Measurements from ENCODE around the gene IGFBP4. TPM values are rescaled to one million over a fixed set of nuclear protein-coding genes. Genes with fewer than 3 reads are reported as not detected.
A peak's percentile ranks its signal among the peaks of the same experiment; 100 is the strongest.

IGFBP4 gene
- total RNA-seq, 4 donors from 2014 or later = 98.4 to 302 (median 166) TPM

- in situ Hi-C loops (cut with MboI; ENCODE audit: low pct_ligation_motif_present in 1 of 4, low pct_unique_long_range_greater_than_20kb in 1 of 4, low sequenced_read_pairs in 3 of 4) (no loop called here), intact Hi-C loops (cut with DNase I; ENCODE audit: low total_unique reads) (no loop called here)
- Histone ChIP-seq H3K4me3 (no peak overlapping the region), H3K36me3 (no peaks in the 10 kb centered on the region), H3K27ac (no peak overlapping the region), H3K9me3 (no peaks in the 10 kb centered on the region), H3K4me1 (peaks cover 3 to 14% (median 9%) of the 10 kb centered on the region in 4 donors), H3K27me3 (no peaks in the 10 kb centered on the region)
- no peak for TF ChIP-seq CTCF (IDR thresholded peaks at IDR 0.05)
- TF ChIP-seq POLR2A (IDR thresholded peaks at IDR 0.05) = no peak
- no peak for TF ChIP-seq POLR2AphosphoS5 (IDR thresholded peaks at IDR 0.05)
- no peak for TF ChIP-seq EP300 (IDR thresholded peaks at IDR 0.05; ENCODE audit: low read depth)
- 97 to 100% methylated on average over 7 of the region's 7 CpGs for WGBS, 2 donors (ENCODE audit: low coverage in 1 of 2)
- no peak for DNase-seq
Measured at GRCh38 chr17:40468560-40468959, 25.3 kb downstream of the IGFBP4 start.

- 91 to 100% methylated on average over 1 to 4 of the region's 4 CpGs for WGBS, 2 donors (ENCODE audit: low coverage in 1 of 2)
- H3K27ac ChIP-seq = peak overlapping the region in 2 of 4 donors; percentile 80 to 85
- peaks cover 11 to 29% (median 18%) of the 10 kb centered on the region in 4 donors for H3K4me1 ChIP-seq
- H3K4me3 ChIP-seq = no peak overlapping the region
- no peaks in the 10 kb centered on the region for H3K27me3 ChIP-seq
- TF ChIP-seq POLR2A (IDR thresholded peaks at IDR 0.05) (no peak), EP300 (IDR thresholded peaks at IDR 0.05; ENCODE audit: low read depth) (no peak), POLR2AphosphoS5 (IDR thresholded peaks at IDR 0.05) (no peak), CTCF (IDR thresholded peaks at IDR 0.05) (no peak)
- H3K9me3 ChIP-seq = no peaks in the 10 kb centered on the region
- in situ Hi-C loops (cut with MboI; ENCODE audit: low pct_ligation_motif_present in 1 of 4, low pct_unique_long_range_greater_than_20kb in 1 of 4, low sequenced_read_pairs in 3 of 4) = no loop called here
- intact Hi-C loops (cut with DNase I; ENCODE audit: low total_unique reads) = no loop called here
- H3K36me3 ChIP-seq = no peaks in the 10 kb centered on the region
- no peak for DNase-seq
Measured at GRCh38 chr17:40469805-40470675, 26.8 kb downstream of the IGFBP4 start.

- Histone ChIP-seq H3K4me3 (no peak overlapping the region), H3K27ac (peak overlapping the region; percentile 61 to 85 (median 78)), H3K9me3 (no peaks in the 10 kb centered on the region), H3K27me3 (no peaks in the 10 kb centered on the region), H3K36me3 (no peaks in the 10 kb centered on the region), H3K4me1 (peaks cover 19 to 39% (median 27%) of the 10 kb centered on the region in 4 donors)
- WGBS, 2 donors (ENCODE audit: low coverage in 1 of 2) = 75 to 78% methylated on average over 10 to 17 of the region's 17 CpGs
- in situ Hi-C loops (cut with MboI; ENCODE audit: low pct_ligation_motif_present in 1 of 4, low pct_unique_long_range_greater_than_20kb in 1 of 4, low sequenced_read_pairs in 3 of 4) (no loop called here), intact Hi-C loops (cut with DNase I; ENCODE audit: low total_unique reads) (no loop called here)
- no peak for DNase-seq
- TF ChIP-seq CTCF (IDR thresholded peaks at IDR 0.05) (no peak), POLR2AphosphoS5 (IDR thresholded peaks at IDR 0.05) (peak in 2 of 3 donors; percentile 40 to 52), POLR2A (IDR thresholded peaks at IDR 0.05) (no peak), EP300 (IDR thresholded peaks at IDR 0.05; ENCODE audit: low read depth) (peak; percentile 38)
Measured at GRCh38 chr17:40470932-40471828, 27.9 kb downstream of the IGFBP4 start.
